ENCODE data around the gene KLC4. TPM values are rescaled to one million over a fixed set of nuclear protein-coding genes. Genes with fewer than 3 reads are reported as not detected.

KLC4 gene
- total RNA-seq, 6 donors from 2014 or later: 31.2 to 155 (median 37.7) TPM

DNA sequence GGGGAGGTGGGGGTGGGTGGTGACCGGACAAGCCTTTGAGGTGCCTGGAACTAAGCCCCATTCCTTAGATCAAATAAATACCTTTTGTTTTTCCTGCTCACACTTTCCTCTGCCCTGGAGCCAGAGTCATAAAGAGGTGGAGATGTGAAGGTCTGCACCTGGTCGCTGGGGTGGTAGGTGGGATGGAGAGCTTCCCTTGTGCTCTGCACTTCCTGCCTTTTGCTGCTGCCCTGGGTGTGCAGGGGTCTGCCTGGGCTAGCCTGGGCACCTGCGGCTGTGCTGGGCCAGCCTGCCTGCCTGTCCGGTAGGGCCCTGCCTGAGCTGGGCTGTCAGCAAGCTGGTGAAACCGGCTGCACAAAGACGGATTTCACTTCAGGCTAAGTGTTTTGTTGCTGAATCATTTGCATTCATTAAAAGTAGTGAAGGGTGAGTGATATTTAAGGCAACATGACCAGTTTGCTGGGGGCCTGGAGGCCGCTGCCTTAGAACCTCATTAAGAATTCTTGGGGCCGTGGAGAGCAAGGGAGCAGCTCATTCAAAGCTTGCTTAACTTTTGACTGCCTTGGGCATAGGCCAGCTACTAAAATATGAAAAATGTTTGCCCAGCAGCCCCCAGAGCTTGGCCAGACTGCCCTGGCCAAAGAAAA, 37.1 kb downstream of the KLC4 start:
- H3K4me1 ChIP-seq: peaks cover 14 to 47% (median 40%) of the 10 kb centered on the region in 4 donors
- H3K36me3 ChIP-seq: no peaks in the 10 kb centered on the region
- WGBS, 2 donors: 50 to 62% methylated on average over 4 to 8 of the region's 8 CpGs
- TF ChIP-seq POLR2AphosphoS5 (IDR thresholded peaks at IDR 0.05) (peak; percentile 11 to 38), POLR2A (IDR thresholded peaks at IDR 0.05) (peak in 2 of 4 donors; percentile 34 to 59), EP300 (IDR thresholded peaks at IDR 0.05) (no peak)
- H3K27me3 ChIP-seq: no peaks in the 10 kb centered on the region
- H3K9me3 ChIP-seq: no peaks in the 10 kb centered on the region
- ATAC-seq (ENCODE audit: low FRiP score in 2 of 2) (peak; percentile 49 to 91), DNase-seq (peak; percentile 70 to 77)
- peak overlapping the region in 3 of 4 donors; percentile 0 to 32 (median 25) for H3K4me3 ChIP-seq
- H3K27ac ChIP-seq: peak overlapping the region; percentile 67 to 86 (median 78)

DNA sequence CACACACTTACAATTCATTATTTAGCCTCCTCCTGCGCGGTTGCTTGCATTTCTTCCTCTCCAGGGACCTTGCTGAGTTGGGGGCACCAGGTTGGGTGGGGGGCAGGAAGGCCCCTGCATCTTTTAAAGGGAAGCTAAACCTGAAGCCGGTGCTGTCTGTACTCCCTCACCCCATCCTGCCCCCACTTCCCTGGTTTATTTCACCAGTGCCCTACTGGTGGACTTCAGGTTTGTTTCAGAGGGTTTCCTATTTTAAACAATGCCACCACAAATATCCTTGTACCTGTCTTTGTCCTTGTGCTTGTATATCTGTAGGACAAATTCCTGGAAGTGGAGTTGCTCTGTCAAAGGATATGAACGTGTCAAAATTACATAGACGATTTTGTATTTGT, 37.7 kb downstream of the KLC4 start:
- Histone ChIP-seq H3K36me3 (no peaks in the 10 kb centered on the region), H3K27me3 (no peaks in the 10 kb centered on the region), H3K9me3 (no peaks in the 10 kb centered on the region), H3K4me3 (no peak overlapping the region), H3K27ac (peak overlapping the region; percentile 67 to 86 (median 78)), H3K4me1 (peaks cover 14 to 47% (median 38%) of the 10 kb centered on the region in 4 donors)
- no peak for DNase-seq
- no peak for TF ChIP-seq POLR2AphosphoS5 (IDR thresholded peaks at IDR 0.05)
- TF ChIP-seq, protein P1, sequence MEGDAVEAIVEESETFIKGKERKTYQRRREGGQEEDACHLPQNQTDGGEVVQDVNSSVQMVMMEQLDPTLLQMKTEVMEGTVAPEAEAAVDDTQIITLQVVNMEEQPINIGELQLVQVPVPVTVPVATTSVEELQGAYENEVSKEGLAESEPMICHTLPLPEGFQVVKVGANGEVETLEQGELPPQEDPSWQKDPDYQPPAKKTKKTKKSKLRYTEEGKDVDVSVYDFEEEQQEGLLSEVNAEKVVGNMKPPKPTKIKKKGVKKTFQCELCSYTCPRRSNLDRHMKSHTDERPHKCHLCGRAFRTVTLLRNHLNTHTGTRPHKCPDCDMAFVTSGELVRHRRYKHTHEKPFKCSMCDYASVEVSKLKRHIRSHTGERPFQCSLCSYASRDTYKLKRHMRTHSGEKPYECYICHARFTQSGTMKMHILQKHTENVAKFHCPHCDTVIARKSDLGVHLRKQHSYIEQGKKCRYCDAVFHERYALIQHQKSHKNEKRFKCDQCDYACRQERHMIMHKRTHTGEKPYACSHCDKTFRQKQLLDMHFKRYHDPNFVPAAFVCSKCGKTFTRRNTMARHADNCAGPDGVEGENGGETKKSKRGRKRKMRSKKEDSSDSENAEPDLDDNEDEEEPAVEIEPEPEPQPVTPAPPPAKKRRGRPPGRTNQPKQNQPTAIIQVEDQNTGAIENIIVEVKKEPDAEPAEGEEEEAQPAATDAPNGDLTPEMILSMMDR (IDR thresholded peaks at IDR 0.05): peak in 1 of 6 experiments; percentile 10
- 36 to 45% methylated on average over 5 of the region's 5 CpGs for WGBS, 2 donors
- no peak for ATAC-seq (ENCODE audit: low FRiP score in 2 of 2)

DNA sequence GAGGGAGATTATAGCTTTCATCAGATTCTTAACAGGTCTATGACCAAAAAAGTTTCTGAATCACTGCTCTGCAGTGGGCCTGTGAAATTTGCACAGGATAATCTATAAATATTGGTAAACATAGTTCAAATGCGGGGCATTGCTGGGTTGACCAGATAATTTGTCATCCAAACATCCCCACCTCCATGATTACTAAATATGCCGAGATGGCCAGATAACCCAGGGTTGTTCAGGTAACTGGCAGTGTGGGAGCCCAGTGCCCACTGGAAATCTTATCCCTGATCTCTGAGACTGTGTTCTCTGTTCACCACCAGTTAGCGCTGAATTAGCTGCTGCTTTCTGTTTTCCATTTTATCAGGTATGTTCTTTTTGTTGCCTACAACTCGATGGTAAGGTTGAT, 38.1 kb downstream of the KLC4 start:
- no peaks in the 10 kb centered on the region for H3K36me3 ChIP-seq
- TF ChIP-seq POLR2A (IDR thresholded peaks at IDR 0.05): no peak
- TF ChIP-seq EP300 (IDR thresholded peaks at IDR 0.05): no peak
- TF ChIP-seq POLR2AphosphoS5 (IDR thresholded peaks at IDR 0.05): no peak
- TF ChIP-seq, protein P1 (IDR thresholded peaks at IDR 0.05): no peak
- no peak for DNase-seq
- H3K9me3 ChIP-seq: no peaks in the 10 kb centered on the region
- H3K27me3 ChIP-seq: no peaks in the 10 kb centered on the region
- peaks cover 14 to 47% (median 38%) of the 10 kb centered on the region in 4 donors for H3K4me1 ChIP-seq
- H3K27ac ChIP-seq: peak overlapping the region; percentile 46 to 86 (median 70)
- WGBS, 2 donors: 59 to 74% methylated on average over 4 of the region's 4 CpGs
- ATAC-seq (ENCODE audit: low FRiP score in 2 of 2): no peak
- no peak overlapping the region for H3K4me3 ChIP-seq

DNA sequence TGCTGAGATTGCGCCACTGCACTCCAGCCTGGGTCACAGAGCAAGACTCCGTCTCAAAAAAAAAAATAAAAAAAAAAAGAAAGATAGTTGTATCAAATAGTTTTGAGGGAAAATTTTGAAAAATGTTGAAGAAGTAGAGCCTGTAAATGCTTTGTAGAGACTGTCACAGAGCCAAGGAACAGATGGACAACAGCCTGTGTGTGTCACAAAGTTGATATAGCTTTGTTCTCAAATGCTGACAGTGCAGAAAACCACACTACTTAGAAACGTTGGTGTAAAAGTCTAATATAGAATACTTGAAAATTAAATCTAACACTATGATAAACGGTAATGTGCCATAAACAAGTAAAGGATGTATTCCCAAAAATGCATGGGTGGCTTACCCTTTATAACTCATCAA, 42.1 kb downstream of the KLC4 start:
- Histone ChIP-seq H3K4me3 (no peak overlapping the region), H3K4me1 (peaks cover 2 to 17% (median 8%) of the 10 kb centered on the region in 4 donors), H3K36me3 (no peaks in the 10 kb centered on the region), H3K27me3 (no peaks in the 10 kb centered on the region), H3K27ac (peak overlapping the region in 1 of 4 donors; percentile 21), H3K9me3 (no peaks in the 10 kb centered on the region)
- no peak for ATAC-seq (ENCODE audit: low FRiP score in 2 of 2)
- WGBS, 2 donors: 61 to 74% methylated on average over 4 of the region's 4 CpGs
- DNase-seq: no peak
- no peak for TF ChIP-seq POLR2AphosphoS5 (IDR thresholded peaks at IDR 0.05)
- TF ChIP-seq POLR2A (IDR thresholded peaks at IDR 0.05): no peak
- no peak for TF ChIP-seq EP300 (IDR thresholded peaks at IDR 0.05)
- TF ChIP-seq, protein P1 (IDR thresholded peaks at IDR 0.05): no peak

DNA sequence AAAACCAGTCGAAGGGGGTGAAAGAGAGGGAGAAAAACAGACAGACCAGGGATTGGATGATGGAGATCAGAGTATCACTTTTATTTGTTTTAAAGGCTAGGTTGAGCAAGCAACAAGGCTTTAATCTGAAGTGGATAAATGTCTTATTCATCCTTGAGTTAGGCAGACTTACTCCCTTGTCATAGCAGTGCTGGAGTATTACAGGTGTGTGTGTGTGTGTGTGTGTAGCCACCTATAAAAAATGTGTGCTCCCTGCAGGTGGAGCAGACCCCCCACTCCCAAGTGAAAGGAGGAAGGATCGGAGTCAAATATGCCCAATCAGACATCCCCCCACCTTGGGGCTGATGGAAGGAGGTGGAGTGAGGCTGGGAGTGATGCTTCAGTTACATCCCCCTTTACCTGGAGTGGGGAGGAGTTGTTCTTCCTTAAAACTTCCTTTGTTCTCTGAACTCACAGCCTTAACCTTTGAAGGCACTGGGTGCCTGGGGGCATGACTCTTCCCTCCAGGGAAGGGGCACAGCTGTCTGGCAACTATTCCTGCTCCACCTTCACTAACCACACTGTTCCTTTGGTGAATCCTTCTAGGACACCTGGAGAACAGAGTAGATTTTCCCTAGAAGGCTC, 43.9 kb downstream of the KLC4 start:
- TF ChIP-seq POLR2A (IDR thresholded peaks at IDR 0.05) (no peak), POLR2AphosphoS5 (IDR thresholded peaks at IDR 0.05) (no peak), EP300 (IDR thresholded peaks at IDR 0.05) (no peak)
- TF ChIP-seq, protein P1 (IDR thresholded peaks at IDR 0.05): no peak
- H3K27me3 ChIP-seq: no peaks in the 10 kb centered on the region
- WGBS, 2 donors: 52 to 78% methylated on average over 2 of the region's 2 CpGs
- H3K9me3 ChIP-seq: no peaks in the 10 kb centered on the region
- H3K27ac ChIP-seq: no peak overlapping the region
- H3K4me3 ChIP-seq: no peak overlapping the region
- no peak for DNase-seq
- H3K4me1 ChIP-seq: no peaks in the 10 kb centered on the region
- no peak for ATAC-seq (ENCODE audit: low FRiP score in 2 of 2)
- H3K36me3 ChIP-seq: no peaks in the 10 kb centered on the region
